DMS114 treated with DMSO at 0.1 percent for 48 hours (cell line): ENCODE measurements around the gene GRXCR1.

Source experiments
- DNase-seq: peaks from one replicate; lab custom pipeline; 2025; ENCODE audit not compliant: unreplicated experiment; lab: John Stamatoyannopoulos, UW

The GRXCR1 gene

DNA sequence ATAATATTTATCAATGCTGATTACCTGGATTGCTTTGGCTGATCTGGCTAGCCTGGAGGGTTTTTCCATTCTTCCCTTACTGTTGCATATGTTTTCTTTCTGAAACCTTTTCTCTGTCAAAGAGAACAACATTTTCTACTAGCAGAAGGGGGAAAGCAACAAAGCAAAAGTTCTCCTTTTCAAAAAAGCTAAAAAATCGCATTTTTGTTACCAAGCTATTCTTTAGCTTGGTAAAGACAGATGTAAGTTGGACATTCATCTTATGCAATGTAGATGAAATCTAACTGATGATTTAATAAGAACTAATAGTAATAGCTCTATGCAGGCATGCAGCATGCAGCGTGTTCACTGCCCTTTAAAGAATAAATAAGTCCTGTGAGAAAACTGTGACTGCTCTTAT lies at the start of gene GRXCR1:
Gene GRXCR1, plus strand, starts transcription at position 301 of the 400 bp plus-strand sequence. CDS start 554 bp downstream, outside the sequence.
- DNase-seq: no peak

GRCh38 chr4:42843694-42844093 lies 48.8 kb upstream of the GRXCR1 start:
- DNase-seq: no peak

DNA sequence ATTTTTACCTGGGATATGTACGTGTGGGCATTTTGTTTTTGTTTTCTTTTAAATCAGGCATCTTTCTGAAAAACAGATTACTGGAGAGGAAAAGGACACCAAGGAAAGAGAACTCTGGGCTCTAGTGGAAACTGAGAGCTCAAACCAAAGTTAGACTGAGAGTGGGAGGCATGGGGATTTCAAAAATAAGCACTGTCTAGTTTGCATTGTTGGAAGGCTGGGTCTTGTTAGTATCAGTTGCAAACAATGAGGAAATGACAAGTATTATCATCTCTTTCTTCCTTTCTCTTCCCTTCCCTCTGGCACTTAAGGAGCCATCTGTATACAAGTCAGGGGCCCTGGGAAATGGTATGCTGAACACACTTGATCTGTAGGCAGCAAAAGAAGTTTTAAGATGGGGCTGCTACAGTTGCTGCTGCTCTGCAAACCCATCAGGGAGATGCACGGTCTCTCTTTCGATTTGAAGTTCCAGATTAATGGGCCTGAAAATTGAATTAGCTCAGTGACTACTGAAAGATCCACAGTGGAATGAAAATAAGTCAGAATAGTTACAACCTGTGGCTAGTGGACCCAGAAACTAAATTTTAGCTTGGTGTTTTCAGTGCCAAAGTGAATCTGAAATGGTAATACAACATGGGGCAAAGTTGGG lies 48.0 kb upstream of the GRXCR1 start:
- DNase-seq: no peak

DNA sequence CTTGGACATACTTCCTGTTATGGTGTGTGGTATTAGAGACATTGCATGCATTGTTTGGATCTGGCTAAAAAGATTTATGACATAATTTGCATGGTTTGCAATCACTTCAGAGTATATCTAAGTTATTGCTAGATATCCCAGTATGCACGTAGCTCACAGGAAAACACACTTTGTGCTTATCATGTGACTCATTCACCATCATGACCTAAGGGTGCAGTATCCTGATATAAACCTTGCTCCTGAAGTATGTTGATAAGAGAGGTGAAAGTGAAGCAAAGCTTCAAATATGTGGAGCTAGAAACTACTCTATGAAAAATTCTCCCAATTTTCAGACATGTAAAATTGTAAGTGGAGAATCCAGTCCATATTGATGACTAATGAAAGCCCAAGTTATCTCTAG lies 46.9 kb upstream of the GRXCR1 start:
- DNase-seq: no peak

GRCh38 chr4:42855779-42856178 lies 36.7 kb upstream of the GRXCR1 start:
- no peak for DNase-seq

DNA sequence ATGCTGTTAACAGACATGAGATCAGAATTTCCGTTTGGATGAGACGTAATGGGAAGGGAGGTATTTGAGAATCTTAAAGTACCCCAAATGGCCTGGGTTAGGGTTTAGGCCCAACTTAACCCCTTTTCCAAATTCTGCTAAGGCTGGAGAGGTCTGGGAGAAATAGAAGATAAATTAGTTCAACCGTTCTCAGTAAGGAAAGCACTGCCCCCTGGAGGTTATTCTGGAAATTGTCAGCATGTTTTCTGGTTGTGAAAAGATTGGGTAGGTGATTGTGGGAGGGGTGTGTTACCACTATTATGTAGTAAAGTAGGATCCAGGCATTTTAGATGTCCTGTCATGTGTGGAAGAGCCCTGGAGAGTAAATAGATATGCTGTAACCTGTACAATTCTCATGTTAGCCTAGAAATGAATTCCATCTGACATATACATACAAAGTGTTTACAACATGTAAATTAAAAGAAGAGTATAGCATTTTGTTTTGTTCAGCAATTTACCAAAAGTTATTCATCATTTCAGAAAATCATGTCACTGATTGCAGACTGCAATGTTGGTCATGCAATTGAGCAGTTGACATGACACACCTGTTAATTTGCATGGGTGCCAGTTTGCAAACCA lies 26.8 kb upstream of the GRXCR1 start:
- DNase-seq: peak; percentile 16

- no peak for DNase-seq
These were observed 21.3 kb upstream of the GRXCR1 start for GRCh38 chr4:42871261-42871660.

GRCh38 chr4:42871671-42872290 lies 20.7 kb upstream of the GRXCR1 start:
- DNase-seq: no peak

DNA sequence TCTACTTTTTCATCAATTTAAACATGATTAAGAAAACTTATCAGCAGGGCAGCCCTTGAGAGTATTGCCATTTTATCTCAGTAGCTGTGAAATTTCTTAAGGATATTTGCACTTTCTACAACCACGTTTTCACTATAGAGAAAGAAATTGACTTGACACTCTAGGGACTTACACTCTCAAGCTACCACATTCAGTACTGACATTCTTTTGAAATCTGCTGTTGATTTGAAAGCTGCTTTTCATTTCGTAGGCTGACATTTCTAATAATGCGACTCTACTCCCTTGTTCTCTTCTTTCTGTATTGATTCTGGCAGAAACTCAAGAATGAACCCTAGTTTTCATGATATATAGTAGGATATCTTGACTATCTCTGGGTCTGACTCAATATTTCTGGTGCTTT lies 13.7 kb upstream of the GRXCR1 start:
- no peak for DNase-seq

- no peak for DNase-seq
These were observed 11.3 kb upstream of the GRXCR1 start for GRCh38 chr4:42881253-42881652.

GRCh38 chr4:42891644-42892043 lies 869 bp upstream of the GRXCR1 start:
- no peak for DNase-seq

DNA sequence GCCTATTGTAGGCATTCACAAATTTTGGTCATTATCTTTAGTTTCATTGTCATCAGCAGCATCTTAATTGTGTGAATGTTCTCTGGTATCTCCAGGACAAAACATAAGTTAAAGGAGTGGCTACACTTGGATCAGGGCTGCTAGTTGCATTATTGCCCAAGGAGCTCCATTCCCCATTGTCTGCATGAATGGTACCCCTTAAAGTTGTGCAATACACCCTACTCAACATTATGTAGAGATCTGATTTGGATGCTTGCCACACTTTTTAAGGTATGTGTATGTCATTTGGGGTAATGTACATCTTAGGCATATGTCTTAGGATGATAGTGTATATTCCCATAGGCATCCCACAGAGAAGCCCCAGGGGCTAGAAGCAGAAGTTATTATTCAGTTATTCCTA lies 2.9 kb downstream of the GRXCR1 start:
- no peak for DNase-seq

- no peak for DNase-seq
These were observed 12.5 kb downstream of the GRXCR1 start for GRCh38 chr4:42904986-42905385.

DNA sequence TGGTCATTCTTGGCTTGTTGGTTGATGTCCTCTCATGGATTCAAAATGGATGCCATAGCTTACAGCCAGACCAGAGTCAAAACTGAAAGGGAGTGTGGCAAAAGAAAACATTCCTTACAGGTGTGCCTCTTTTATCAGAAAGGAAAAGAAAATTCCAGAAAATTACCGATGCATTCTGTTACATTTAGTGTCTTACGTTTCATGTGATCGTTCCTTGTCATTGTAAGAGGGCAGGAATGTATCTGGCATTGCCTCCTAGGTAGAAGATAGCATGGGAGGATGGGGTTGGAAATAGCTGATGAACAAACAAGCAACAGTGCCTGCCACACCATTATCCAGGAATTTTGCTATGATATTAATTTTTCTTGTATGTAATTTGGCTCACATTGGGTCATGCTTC lies 13.1 kb downstream of the GRXCR1 start:
- no peak for DNase-seq

DNA sequence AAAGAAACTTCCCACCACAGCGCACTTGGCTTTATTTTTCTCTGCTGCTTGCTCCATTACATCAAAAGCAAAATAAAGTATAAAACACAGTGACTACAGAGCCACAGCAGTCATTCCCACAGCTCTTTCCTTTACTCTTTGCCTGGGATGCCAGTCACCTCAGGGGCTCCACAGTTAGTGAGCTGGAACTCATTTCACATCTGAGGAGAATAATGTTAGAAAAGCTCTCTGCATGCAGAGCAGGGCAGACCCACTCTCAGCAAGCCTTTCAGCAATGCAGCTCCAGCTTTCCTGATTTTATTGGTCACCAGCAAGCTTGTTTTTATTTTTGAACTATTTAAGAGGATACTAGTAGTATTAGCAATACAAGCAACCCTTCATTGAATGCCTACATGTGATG lies 13.8 kb downstream of the GRXCR1 start:
- no peak for DNase-seq

DNA sequence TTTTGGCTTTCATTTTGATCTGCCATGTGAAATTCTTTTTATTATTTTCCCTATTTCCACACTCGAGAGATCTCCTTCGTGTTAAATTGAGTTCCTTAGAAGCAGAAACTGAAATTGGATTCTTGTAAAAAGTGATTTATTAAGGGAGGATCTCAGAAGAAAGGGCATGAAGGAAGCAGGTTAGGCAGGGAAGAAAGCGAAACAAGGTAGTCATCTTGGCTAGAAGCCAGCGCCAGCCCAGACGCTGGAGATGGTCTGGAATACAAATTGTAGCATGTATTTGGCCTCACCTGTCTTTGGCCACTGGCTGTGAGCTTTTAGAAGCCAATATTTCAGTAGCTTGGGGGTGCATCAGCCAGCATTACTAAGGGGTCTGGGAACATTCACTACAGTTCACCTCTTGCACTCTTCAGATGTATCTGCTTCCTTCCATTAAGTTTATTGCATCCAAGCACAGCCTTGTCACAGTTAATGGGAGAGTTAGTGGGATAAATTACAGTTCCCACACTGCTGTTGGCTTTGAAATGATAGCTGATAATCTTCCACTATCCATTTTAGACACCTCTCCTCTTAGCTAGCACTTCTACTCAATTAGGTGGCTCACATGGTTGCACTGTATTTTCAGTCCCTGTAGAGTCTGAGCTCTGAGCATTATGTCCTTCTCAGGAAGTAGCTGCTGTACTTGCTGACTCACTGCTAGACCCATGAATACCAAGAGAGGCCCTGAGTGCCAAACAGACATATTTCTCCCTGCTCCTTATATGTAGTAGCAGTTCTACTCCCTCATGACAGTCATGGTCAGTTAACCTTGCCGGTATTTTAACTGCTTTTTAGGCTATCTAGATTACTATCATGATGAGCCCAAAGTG lies 14.6 kb downstream of the GRXCR1 start:
- no peak for DNase-seq

GRCh38 chr4:42910459-42910858 lies 17.9 kb downstream of the GRXCR1 start:
- no peak for DNase-seq

- DNase-seq: no peak
These were observed 22.4 kb downstream of the GRXCR1 start for GRCh38 chr4:42914937-42915336.

GRCh38 chr4:42915484-42915883 lies 23.0 kb downstream of the GRXCR1 start:
- no peak for DNase-seq

DNA sequence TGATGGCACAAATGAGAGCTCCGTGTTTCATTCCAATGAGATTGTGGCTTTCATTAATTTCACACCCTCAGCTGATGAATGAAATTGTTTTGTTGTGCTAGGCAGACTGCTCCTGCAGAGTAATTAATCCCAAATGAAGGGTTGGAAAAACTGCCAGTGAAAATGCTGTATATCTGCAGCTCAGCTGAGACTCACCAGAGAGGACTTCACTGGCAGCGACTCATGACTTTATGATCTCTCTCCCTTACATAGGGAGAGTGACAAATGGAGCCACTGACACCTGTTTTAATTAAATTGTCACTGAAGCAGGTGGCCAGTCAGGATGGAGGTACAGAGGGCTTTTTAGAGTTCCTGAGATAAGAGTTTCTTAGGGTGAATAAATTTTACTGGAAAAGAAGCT lies 24.8 kb downstream of the GRXCR1 start:
- DNase-seq: no peak

- no peak for DNase-seq
These were observed 30.9 kb downstream of the GRXCR1 start for GRCh38 chr4:42923431-42923830.

DNA sequence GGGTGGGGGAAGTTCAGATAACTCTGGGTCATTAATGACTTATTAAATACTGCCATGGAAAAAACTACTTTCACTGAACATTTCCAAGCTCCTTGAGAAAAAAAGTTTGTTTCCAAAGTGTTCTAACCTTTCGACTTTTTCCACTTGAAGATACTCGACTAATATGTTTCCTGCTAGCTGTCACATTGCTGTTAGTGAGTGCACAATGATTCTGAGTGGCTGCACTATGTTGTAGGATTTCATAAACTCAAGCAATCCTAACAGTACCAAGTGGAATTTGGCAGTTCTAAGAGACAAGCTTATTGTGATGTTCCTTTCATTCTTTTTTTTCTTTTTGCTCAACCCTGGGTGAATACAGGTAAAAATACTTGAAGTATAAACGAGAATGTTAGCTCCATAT lies 33.4 kb downstream of the GRXCR1 start:
- DNase-seq: no peak
